Measurements from ENCODE around the gene FOXO3. TPM values are rescaled to one million over a fixed set of nuclear protein-coding genes. Genes with fewer than 3 reads are reported as not detected.

FOXO3 gene
- total and polyA plus RNA-seq, 2 of the 8 experiments (the other 6 are each of a cell fraction or from before 2014, with no cell fraction given), result 13.1 to 19.3 TPM

GRCh38 chr6:108559884-108560462 is 744 bp upstream of the FOXO3 start:
- WGBS, 2 experiments (ENCODE audit: extremely low coverage in 1 of 2, insufficient coverage in 1 of 2, insufficient read length in 1 of 2, insufficient replicate concordance in 2 of 2, low coverage in 1 of 2, low lambda C conversion rate in 2 of 2, missing lambda C conversion rate in 1 of 2), result 2% methylated on average over 40 of the region's 64 CpGs; no CpG with 5 or more reads in 1 of the 2 experiments
- no peak overlapping the region for H2AFZ ChIP-seq (ENCODE audit: low read length)
- no peak overlapping the region for H3K27ac ChIP-seq (ENCODE audit: low read depth, low read length)
- no peak overlapping the region for H3K14ac ChIP-seq (ENCODE audit: insufficient read length)
- DNase-seq (ENCODE audit: low read depth in 1 of 2, low spot score in 2 of 2), result no peak
- H3K4me2 ChIP-seq (ENCODE audit: insufficient read depth in 1 of 2, low read depth in 2 of 2, low read length in 2 of 2), result peak overlapping the region; percentile 97 to 100
- H4K20me1 ChIP-seq (replicated peaks in 1 of 2; ENCODE audit: control insufficient read depth in 1 of 2, insufficient read depth in 2 of 2, low read length in 2 of 2), result peaks cover 2 to 4% of the 10 kb centered on the region in 2 experiments
- no peak for FAIRE-seq
- H3K4me3 ChIP-seq (ENCODE audit: extremely low read depth in 1 of 4, insufficient read depth in 2 of 4, low read depth in 3 of 4, low read length in 4 of 4), result peak overlapping the region; percentile 86 to 99 (median 92)
- no peak overlapping the region for H3K23ac ChIP-seq (ENCODE audit: insufficient read length)
- no peaks in the 10 kb centered on the region for H3K9me3 ChIP-seq (ENCODE audit: insufficient read depth in 2 of 2, low read depth in 1 of 2, low read length in 1 of 2)
- no peak overlapping the region; the same call in 1 of the 2 replicates for H2BK5ac ChIP-seq (ENCODE audit: low read depth, low read length)
- peaks cover 20% of the 10 kb centered on the region for H3K23me2 ChIP-seq (ENCODE audit: low read depth, low read length)
- H2BK15ac ChIP-seq (ENCODE audit: low read length), result no peak overlapping the region
- H3K27me3 ChIP-seq (replicated peaks in 1 of 4; ENCODE audit: control insufficient read depth in 3 of 4, extremely low read depth in 1 of 4, insufficient read depth in 3 of 4, low read length in 3 of 4), result peaks cover 0 to 23% (median 11%) of the 10 kb centered on the region in 4 experiments; a peak in 6 of 7 replicates
- H4K5ac ChIP-seq (ENCODE audit: insufficient read length, low read depth, low read length), result peak overlapping the region; percentile 29
- H3K56ac ChIP-seq (replicated peaks; ENCODE audit: insufficient read length, low read depth, low read length), result peak overlapping the region; percentile 36
- peak overlapping the region; percentile 81; the same call in 1 of the 2 replicates for H3K18ac ChIP-seq (ENCODE audit: extremely low read depth, low read length)
- ChIA-PET POLR2A (ENCODE audit: partially characterized antibody) (interaction anchor here (0.8 to 1.8 kb wide), 5 partner anchors 16 to 288 kb away, joined by 3 to 6 read pairs (median 3); partner anchors contain the start of gene ARMC2), CTCF (ENCODE audit: partially characterized antibody) (interaction anchor here (0.8 to 1.5 kb wide), 2 partner anchors 15 to 61 kb away, joined by 3 read pairs; no protein-coding TSS in a partner anchor)
- H4K8ac ChIP-seq (ENCODE audit: extremely low read depth, insufficient read depth, low read length), result peak overlapping the region; percentile 66; the same call in 1 of the 2 replicates
- no peaks in the 10 kb centered on the region for H3K36me3 ChIP-seq (ENCODE audit: control insufficient read depth in 2 of 4, insufficient read depth in 4 of 4, low read length in 3 of 4)
- no peak overlapping the region for H2BK20ac ChIP-seq (ENCODE audit: low read length)
- no peak overlapping the region for H2BK120ac ChIP-seq (replicated peaks; ENCODE audit: low read depth, low read length)
- H2BK12ac ChIP-seq (ENCODE audit: low read depth, low read length), result 0 out of 2 replicates have a peak overlapping the region, but pooled peaks have one; percentile 9
- H3K79me2 ChIP-seq (ENCODE audit: control insufficient read depth in 1 of 2, insufficient read depth in 2 of 2, low read length in 2 of 2), result peaks cover 0 to 27% of the 10 kb centered on the region in 2 experiments; a peak in 3 of 4 replicates
- peak overlapping the region in 3 of 4 experiments; percentile 45 to 71 (median 65); a peak in 5 of 7 replicates for H3K9ac ChIP-seq (replicated peaks in 1 of 4; ENCODE audit: extremely low read depth in 1 of 4, low read depth in 3 of 4, low read length in 3 of 4)
- no peak overlapping the region for H2AK5ac ChIP-seq (ENCODE audit: low read depth, low read length)
- H3K79me1 ChIP-seq (ENCODE audit: low read depth, low read length), result no peaks in the 10 kb centered on the region
- no peak overlapping the region for H3K4ac ChIP-seq (replicated peaks; ENCODE audit: insufficient read length, low read depth, low read length)
- H4K91ac ChIP-seq (replicated peaks; ENCODE audit: insufficient read length, low read length), result no peak overlapping the region
- peaks cover 5 to 15% (median 7%) of the 10 kb centered on the region in 4 experiments for H3K4me1 ChIP-seq (replicated peaks in 1 of 4; ENCODE audit: control insufficient read depth in 3 of 4, insufficient read depth in 4 of 4, low read length in 3 of 4)
- peak in 1 of 2 experiments; percentile 86; a peak in 2 of 4 replicates for TF ChIP-seq SIN3A (conservative IDR thresholded peaks at IDR 0.05 in 1 of 2, IDR thresholded peaks at IDR 0.05 in 1 of 2; ENCODE audit: low read depth in 1 of 2, low read length in 2 of 2)
- peak; percentile 84 for TF ChIP-seq SAP30 (IDR thresholded peaks at IDR 0.05; ENCODE audit: insufficient read depth, insufficient replicate concordance, low read length)
- TF ChIP-seq POLR2A (IDR thresholded peaks at IDR 0.05; ENCODE audit: control extremely low read depth in 1 of 2, low read depth in 2 of 2, low read length in 2 of 2), result peak in 1 of 2 experiments; percentile 33; a peak in 1 of 3 replicates
- no peak for TF ChIP-seq FOSL1 (IDR thresholded peaks at IDR 0.05; ENCODE audit: insufficient read depth, low read depth, low read length)
- peak; percentile 12; the same call in 1 of the 2 replicates for TF ChIP-seq CHD2 (IDR thresholded peaks at IDR 0.05; ENCODE audit: low read length)
- TF ChIP-seq BCL11A (IDR thresholded peaks at IDR 0.05; ENCODE audit: low read depth in 2 of 2, low read length in 2 of 2), result no peak
- peak; percentile 63 for TF ChIP-seq KDM4A (IDR thresholded peaks at IDR 0.05; ENCODE audit: low read depth, low read length, severe bottlenecking)
- no peak for TF ChIP-seq TAF1 (IDR thresholded peaks at IDR 0.05; ENCODE audit: low read depth, low read length)
- peak; percentile 79 for TF ChIP-seq EGR1 (IDR thresholded peaks at IDR 0.05; ENCODE audit: borderline replicate concordance, low read depth, low read length)
- TF ChIP-seq PHF8 (conservative IDR thresholded peaks at IDR 0.05; ENCODE audit: low read depth, low read length), result 0 out of 2 replicates have a peak, but pooled peaks have one; percentile 12
- no peak for TF ChIP-seq CEBPB (IDR thresholded peaks at IDR 0.05; ENCODE audit: low read depth, low read length)
- peak; percentile 85 for TF ChIP-seq YY1 (IDR thresholded peaks at IDR 0.05; ENCODE audit: low read depth, low read length)
- TF ChIP-seq SP4 (IDR thresholded peaks at IDR 0.05; ENCODE audit: low read length), result no peak
